PC-3 (cell line): ENCODE results near the gene NUTF2.

Experiments used
- CTCF ChIP-seq: fragments of 300-600 bp; sonication (generic); conservative IDR thresholded peaks from 2 replicates; pipeline ENCODE4 v1.5.1; 2017; ENCODE audit warnings: antibody characterized with exemption, low read depth, mild to moderate bottlenecking, low read length
- EZH2 ChIP-seq: fragments of 300-600 bp; sonication (generic); IDR thresholded peaks from one replicate; pipeline ENCODE4 v1.6.1; 2017; ENCODE audit warnings: antibody characterized with exemption, mild to moderate bottlenecking, low read length; ENCODE audit not compliant: unreplicated experiment
- EZH2phosphoT487 ChIP-seq: fragments of 300-600 bp; sonication (generic); IDR thresholded peaks from 2 replicates; pipeline ENCODE4 v1.6.1; 2018; ENCODE audit warnings: mild to moderate bottlenecking, antibody characterized with exemption, low read length, borderline replicate concordance

- TF ChIP-seq EZH2phosphoT487, result no peak
- no peak for TF ChIP-seq EZH2
- peak; percentile 86 for TF ChIP-seq CTCF
These were observed 37.1 kb downstream of the NUTF2 start for GRCh38 chr16:67883872-67884261.
